Adrenal gland (tissue), 12 donors: ENCODE results near the gene PDCD1. TPM values are rescaled to one million over a fixed set of nuclear protein-coding genes. Genes with fewer than 3 reads are reported as not detected.

ENCODE experiments used
- DNase-seq, 7 donors: peaks; one replicate each; pipeline ENCODE4 v3.0.0-alpha.2; 2019 to 2020
- H3K27ac ChIP-seq, 5 donors: fragments of 200-600 bp; sonication (generic) in 4 of 5; 1 replicate in 3 of 5; 2 replicates in 2 of 5; pipeline versions ENCODE4 v1.5.1 to v1.8.0; 2016 to 2020; ENCODE audit warnings: mild to moderate bottlenecking in 1 of 5
- H3K27me3 ChIP-seq: fragments of 200-600 bp; 2 replicates; pipeline ENCODE4 v1.8.0; 2021
- H3K36me3 ChIP-seq, 2 donors: fragments of 200-600 bp; replicated peaks in 1 of 2; 1 replicate in 1 of 2; 2 replicates in 1 of 2; pipeline versions ENCODE4 v1.5.1 to v1.8.0; 2018 to 2022
- H3K4me1 ChIP-seq, 2 donors: fragments of 200-600 bp; replicated peaks in 1 of 2; 1 replicate in 1 of 2; 2 replicates in 1 of 2; pipeline versions ENCODE4 v1.5.1 to v1.8.0; 2018 to 2021
- H3K4me3 ChIP-seq, 4 donors: fragments of 200-600 bp; sonication (generic) in 3 of 4; one replicate each; pipeline ENCODE4 v1.5.1; 2016 to 2018
- H3K9me3 ChIP-seq, 3 donors: fragments of 200-600 bp; sonication (generic) in 1 of 3; replicated peaks in 1 of 3; 1 replicate in 2 of 3; 2 replicates in 1 of 3; pipeline versions ENCODE4 v1.5.1 to v1.8.0; 2016 to 2021
- CTCF ChIP-seq, 6 experiments: fragments of 450-650 bp in 4 of 6; fragments of 200-600 bp in 2 of 6; sonication (generic) in 1 of 6; IDR thresholded peaks; 1 replicate in 5 of 6; 2 replicates in 1 of 6; pipeline versions ENCODE4 v1.5.1 to v1.8.0; 2016 to 2021; ENCODE audit warnings: antibody characterized with exemption in 6 of 6, mild to moderate bottlenecking in 2 of 6, moderate library complexity in 1 of 6
- POLR2A ChIP-seq, 2 donors: fragments of 450-650 bp; IDR thresholded peaks; one replicate each; pipeline ENCODE4 v1.6.1; 2017; ENCODE audit warnings: antibody characterized with exemption in 2 of 2, mild to moderate bottlenecking in 2 of 2, moderate library complexity in 1 of 2
- WGBS, 4 donors: extraction: QIAGEN DNeasy Blood & Tissue Kit in 2 of 4; methylation state at CpG; one replicate each; pipeline versions ENCODE4 v1.1.5 to v1.1.7; 2013 to 2017; 5-methylcytosine and 5-hydroxymethylcytosine counted together
- intact Hi-C, 2 donors: fragments of 100-400 bp; cut with DNase I; formaldehyde crosslinking; loops; one replicate each; pipeline versions ENCODE4 v1.14.1 to v1.15.0; 2022 to 2023
- polyA plus RNA-seq, 3 donors: library from polyadenylated mRNA; stranded (reverse); fragments of 200-250 nt in 2 of 3; fragments of 350-450 nt in 1 of 3; fragmentation: Illumina TruSeq in 1 of 3; extraction: RNeasy Lipid Tissue Mini Kit (QIAGEN cat#74804) in 1 of 3; gene quantifications; one replicate each; pipeline ENCODE4 v1.2.3, GENCODE V29; 2013 to 2014
- total RNA-seq, 9 donors: library from RNA; depleted of rRNA in 4 of 9; stranded (reverse); fragments of >200 nt in 4 of 9; fragments of 120-200 nt in 1 of 9; fragmentation: NEBNext Ultra II Directional in 1 of 9; extraction: Animal tissue kit (Norgen Biotek cat#: 25700) in 1 of 9; gene quantifications; one replicate each; pipeline versions ENCODE4 v1.1.0 to v1.2.4, GENCODE V29; 2013 to 2023
- donor health status: healthy with polysubstance abuse.
- donor health status: Bipolar disorder and iron deficiency.
- donor health status: DM: yes; HTN: yes; CAD: no.
- donor health status: DM: no; HTN: no; CAD: no.
- donor health status: DM: no; HTN: no; CAD: no.
- donor health status: DM: yes; HTN: yes; CAD: no.

Gene PDCD1
- total and polyA plus RNA-seq, 12 donors, result 0.23 to 2.0 (median 0.45) TPM; not detected in 4

GRCh38 chr2:241877989-241878970 is 19.6 kb upstream of the PDCD1 start:
- TF ChIP-seq POLR2A (IDR thresholded peaks at IDR 0.05) (no peak), CTCF (IDR thresholded peaks at IDR 0.05) (peak; percentile 43 to 77 (median 53))
- H3K9me3 ChIP-seq, result no peaks in the 10 kb centered on the region
- no peaks in the 10 kb centered on the region for H3K36me3 ChIP-seq
- peak; percentile 60 to 75 (median 72) for DNase-seq
- intact Hi-C loops, result loop anchor here (10.0 kb wide), 2 partner anchors 143 to 153 kb away; partner anchors contain the start of gene D2HGDH (in 1 of the 2)
- no peak overlapping the region for H3K4me3 ChIP-seq
- no peak overlapping the region for H3K27ac ChIP-seq
- whole genome bisulfite sequencing, 4 donors, result 31 to 59% (median 38%) methylated on average over 13 to 27 of the region's 27 CpGs
- H3K27me3 ChIP-seq, result no peaks in the 10 kb centered on the region
- H3K4me1 ChIP-seq, result peaks cover 0 to 9% of the 10 kb centered on the region in 2 donors

GRCh38 chr2:241877197-241877685 is 18.5 kb upstream of the PDCD1 start:
- Histone ChIP-seq H3K27me3 (no peaks in the 10 kb centered on the region), H3K9me3 (no peaks in the 10 kb centered on the region), H3K36me3 (no peaks in the 10 kb centered on the region), H3K27ac (no peak overlapping the region), H3K4me3 (no peak overlapping the region), H3K4me1 (peaks cover 0 to 5% of the 10 kb centered on the region in 2 donors)
- 74 to 84% (median 79%) methylated on average over 9 to 16 of the region's 16 CpGs for WGBS, 4 donors
- no peak for TF ChIP-seq CTCF (IDR thresholded peaks at IDR 0.05)
- TF ChIP-seq POLR2A (IDR thresholded peaks at IDR 0.05), result no peak
- intact Hi-C loops, result loop anchor here (10.0 kb wide), 2 partner anchors 142 to 152 kb away; partner anchors contain the start of gene D2HGDH (in 1 of the 2)
- DNase-seq, result no peak

- Histone ChIP-seq H3K27me3 (no peaks in the 10 kb centered on the region), H3K27ac (no peak overlapping the region), H3K36me3 (no peaks in the 10 kb centered on the region), H3K4me3 (no peak overlapping the region), H3K4me1 (no peaks in the 10 kb centered on the region), H3K9me3 (no peaks in the 10 kb centered on the region)
- intact Hi-C loops, result loop anchor here (10.0 kb wide), 2 partner anchors 142 to 152 kb away; partner anchors contain the start of gene D2HGDH (in 1 of the 2)
- no peak for TF ChIP-seq POLR2A (IDR thresholded peaks at IDR 0.05)
- TF ChIP-seq CTCF (IDR thresholded peaks at IDR 0.05), result no peak
- DNase-seq, result no peak
- WGBS, 4 donors, result 74 to 89% (median 84%) methylated on average over 3 to 18 of the region's 18 CpGs
These were observed 18.0 kb upstream of the PDCD1 start for GRCh38 chr2:241876528-241877196.
